ENCODE measurements around the gene POLR1A.

POLR1A gene

GRCh38 chr2:85996591-85996990 lies 109.1 kb downstream of the POLR1A start:
- TF ChIP-seq CTCF (IDR thresholded peaks at IDR 0.05) = no peak

DNA sequence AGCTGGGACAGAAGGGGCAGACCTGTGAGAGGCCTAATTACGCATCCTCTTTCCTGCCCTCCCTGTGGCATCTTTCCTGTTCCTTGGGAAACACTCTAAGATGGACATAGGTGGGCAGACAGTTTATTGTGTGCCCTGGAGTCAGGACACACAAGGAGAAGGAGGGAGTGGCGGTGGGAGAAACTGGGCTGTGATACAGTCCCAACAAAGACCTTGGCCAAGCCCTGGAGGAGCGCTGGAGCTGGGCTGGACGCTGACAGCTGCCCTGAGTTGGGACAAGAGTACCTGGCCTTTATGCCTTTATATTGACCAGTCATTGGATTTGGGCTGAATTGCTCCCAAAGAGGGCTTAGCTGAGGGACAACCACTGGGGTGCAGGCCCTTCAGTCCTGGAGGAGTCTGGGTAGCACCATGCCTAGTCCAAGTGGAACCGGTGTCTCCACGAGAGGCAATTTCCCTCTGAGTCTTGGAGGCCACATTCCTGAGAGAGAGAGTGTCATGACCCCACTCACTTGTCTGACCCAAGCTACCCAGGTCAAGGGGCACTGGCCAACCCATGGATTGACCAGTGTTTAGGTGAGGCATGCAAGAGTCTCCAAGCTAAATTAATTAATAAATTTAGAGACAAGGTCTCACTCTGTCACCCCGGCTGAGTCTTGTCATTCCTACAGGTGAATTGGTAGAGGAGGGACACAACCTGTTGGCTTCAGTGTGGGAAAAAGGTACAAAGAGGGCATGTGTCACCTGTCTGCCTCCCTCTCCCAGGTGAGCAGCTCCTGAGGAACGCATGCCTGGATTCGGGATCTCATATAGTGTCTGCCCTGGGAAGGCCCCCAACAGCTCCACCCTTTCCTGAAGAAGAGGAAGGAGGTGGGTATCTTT lies 109.8 kb downstream of the POLR1A start:
- TF ChIP-seq CTCF (IDR thresholded peaks at IDR 0.05) = no peak

DNA sequence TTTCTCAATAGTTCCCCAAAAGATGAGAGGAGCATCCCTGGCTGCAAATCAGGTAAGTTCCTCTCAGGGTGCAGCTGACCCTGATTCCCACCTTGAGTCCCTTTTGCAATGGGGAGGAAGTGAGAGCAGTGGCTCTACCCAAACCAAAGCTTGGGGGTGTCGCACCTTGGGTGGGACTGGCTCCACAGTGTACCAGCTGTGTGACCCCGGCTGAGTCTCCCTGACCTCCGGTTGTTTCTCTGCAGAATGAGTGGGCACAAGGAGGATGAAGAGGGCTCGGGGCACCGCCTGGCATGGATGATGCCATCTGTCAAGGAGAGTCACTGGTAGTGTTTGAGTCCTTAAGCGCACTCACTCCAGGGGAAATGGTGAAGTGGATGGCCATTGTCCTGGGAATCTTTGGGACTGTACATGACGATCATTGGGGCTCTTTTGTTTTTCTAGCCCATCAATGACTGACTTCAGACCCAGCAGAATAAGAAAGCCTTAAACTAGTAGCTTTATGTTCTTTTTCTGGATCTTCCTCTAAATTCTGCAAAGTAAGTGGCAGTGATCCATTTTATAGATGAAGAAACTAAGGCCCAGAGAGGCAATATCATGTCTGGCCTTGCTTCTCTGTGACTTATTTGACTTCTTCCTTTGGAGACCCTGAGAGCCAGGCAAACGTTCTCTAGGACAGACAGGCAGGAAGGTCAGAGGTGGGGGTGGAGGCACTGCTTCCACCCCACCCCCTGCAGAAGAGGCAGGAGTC lies 110.6 kb downstream of the POLR1A start:
- TF ChIP-seq CTCF (IDR thresholded peaks at IDR 0.05) = no peak

DNA sequence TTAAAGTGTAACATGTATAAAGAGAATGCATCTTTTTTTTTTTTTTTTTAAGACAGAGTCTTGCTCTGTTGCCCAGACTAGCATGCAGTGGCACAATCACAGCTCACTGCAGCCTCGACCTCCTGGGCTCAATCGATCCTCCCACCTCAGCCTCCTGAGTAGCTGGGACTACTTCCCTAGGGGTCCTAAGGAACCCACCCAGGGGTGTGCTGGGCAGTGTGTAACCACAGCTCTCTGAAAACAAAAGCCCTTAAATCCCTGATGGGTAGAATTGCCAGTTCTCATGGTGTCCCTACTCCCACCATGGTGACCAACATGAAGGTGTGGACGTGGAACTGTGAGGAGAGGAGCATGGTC lies 111.3 kb downstream of the POLR1A start:
- no peak for TF ChIP-seq CTCF (IDR thresholded peaks at IDR 0.05)

- no peak for TF ChIP-seq CTCF (IDR thresholded peaks at IDR 0.05)
These were observed 113.1 kb downstream of the POLR1A start for GRCh38 chr2:85992611-85993010.

DNA sequence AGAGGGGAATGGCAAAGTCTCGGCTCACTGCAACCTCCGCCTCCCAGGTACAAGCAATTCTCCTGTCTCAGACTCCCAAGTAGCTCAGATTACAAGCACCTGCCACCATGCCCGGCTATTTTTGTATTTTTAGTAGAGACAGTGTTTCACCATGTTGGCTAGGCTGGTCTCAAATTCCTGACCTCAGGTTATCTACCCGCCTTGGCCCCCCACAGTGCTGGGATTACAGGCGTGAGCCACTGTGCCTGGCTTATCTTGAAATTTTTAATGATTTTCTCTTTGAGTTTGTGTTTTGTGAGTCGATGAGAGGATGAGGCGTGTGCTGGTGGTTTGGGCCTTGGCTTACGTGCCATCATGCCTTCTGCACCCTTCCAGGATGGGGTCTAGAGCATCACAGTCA lies 115.6 kb downstream of the POLR1A start:
- TF ChIP-seq CTCF (IDR thresholded peaks at IDR 0.05) = no peak

GRCh38 chr2:85989288-85989865 lies 116.3 kb downstream of the POLR1A start:
- no peak for TF ChIP-seq CTCF (IDR thresholded peaks at IDR 0.05)
